Osteoblast (primary cell): ENCODE data around the gene ZNF503. TPM values are rescaled to one million over a fixed set of nuclear protein-coding genes. Genes with fewer than 3 reads are reported as not detected.
"Not testable (repeated sequence)": the region's sequence is repeated elsewhere in the genome, so short reads cannot be mapped to it uniquely, and the experiment has no call there.

Experiments
- DNase-seq: peaks from one replicate; pipeline ENCODE4 v3.0.0; 2011; ENCODE audit warnings: low spot score, mixed read lengths; ENCODE audit not compliant: insufficient read length; ENCODE audit errors: missing footprints
- H2AFZ ChIP-seq: 2 replicates; pipeline ENCODE4 v1.6.0; 2011; ENCODE audit warnings: mild to moderate bottlenecking, low read length
- H3K27ac ChIP-seq: 2 replicates; pipeline ENCODE4 v1.5.1; 2011; ENCODE audit warnings: mild to moderate bottlenecking, low read depth, low read length, moderate library complexity
- H3K27me3 ChIP-seq: 2 replicates; pipeline ENCODE4 v1.6.0; 2012; ENCODE audit warnings: mild to moderate bottlenecking, control low read depth, inconsistent platforms, low read length, moderate library complexity; ENCODE audit not compliant: insufficient read depth
- H3K36me3 ChIP-seq: 2 replicates; pipeline ENCODE4 v1.5.1; 2011; ENCODE audit warnings: mild to moderate bottlenecking, low read length, control low read depth, moderate library complexity; ENCODE audit not compliant: insufficient read depth
- H3K4me1 ChIP-seq: 2 replicates; pipeline ENCODE4 v1.5.1; 2011; ENCODE audit warnings: mild to moderate bottlenecking, low read length, control low read depth, moderate library complexity; ENCODE audit not compliant: insufficient read depth
- H3K4me2 ChIP-seq: 2 replicates; pipeline ENCODE4 v1.6.0; 2011; ENCODE audit warnings: mild to moderate bottlenecking, low read length; ENCODE audit not compliant: insufficient read depth
- H3K4me3 ChIP-seq: fragments of 200-600 bp; sonication (generic); 3 replicates; pipeline ENCODE4 v1.5.1; 2012; ENCODE audit warnings: mild to moderate bottlenecking, low read length, inconsistent platforms; ENCODE audit not compliant: insufficient read depth
- H3K79me2 ChIP-seq: 2 replicates; pipeline ENCODE4 v1.6.0; 2012; ENCODE audit warnings: mild to moderate bottlenecking, low read length, control low read depth, inconsistent platforms; ENCODE audit not compliant: insufficient read depth
- H3K9me3 ChIP-seq: 2 replicates; pipeline ENCODE4 v1.5.1; 2011; ENCODE audit warnings: low read depth, low read length, control low read depth
- H4K20me1 ChIP-seq: 2 replicates; pipeline ENCODE4 v1.6.0; 2012; ENCODE audit warnings: mild to moderate bottlenecking, low read length, control low read depth; ENCODE audit not compliant: insufficient read depth
- CTCF ChIP-seq: IDR thresholded peaks from 2 replicates; pipeline ENCODE4 v1.5.1; 2011; ENCODE audit warnings: mild to moderate bottlenecking, low read depth, low read length, moderate library complexity; ENCODE audit errors: extremely low read depth
- total RNA-seq: library from RNA; depleted of rRNA; stranded (reverse); fragments of >200 nt; gene quantifications from 2 replicates; pipeline ENCODE4 v1.2.3, GENCODE V29; 2012

Gene ZNF503
- total RNA-seq, 1 donor, result 18.5 TPM

DNA sequence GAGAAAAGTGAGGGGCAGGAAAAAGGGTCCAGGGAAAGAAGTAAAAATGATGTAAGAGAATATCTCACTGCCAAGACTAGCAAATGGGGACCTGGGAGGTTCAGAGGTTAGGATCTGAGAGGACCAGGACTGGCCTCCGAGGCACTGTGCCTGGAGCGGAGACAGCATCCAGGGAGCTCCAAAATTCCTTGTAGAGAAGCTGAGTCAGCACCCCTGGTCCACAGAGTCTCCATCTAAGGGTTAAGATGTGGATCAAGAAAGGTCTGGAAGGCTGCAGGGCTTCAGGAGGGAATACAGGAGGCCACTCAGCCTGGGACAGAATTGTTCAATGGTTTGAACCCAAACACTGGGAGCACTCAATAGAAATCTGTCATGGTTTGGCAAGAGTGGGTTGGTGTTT is 30.6 kb downstream of the ZNF503 start:
- Histone ChIP-seq H2AFZ (no peak overlapping the region), H3K36me3 (no peaks in the 10 kb centered on the region), H3K27me3 (peaks cover 6% of the 10 kb centered on the region), H3K4me3 (no peak overlapping the region), H3K79me2 (no peaks in the 10 kb centered on the region), H4K20me1 (no peaks in the 10 kb centered on the region), H3K27ac (no peak overlapping the region), H3K9me3 (no peaks in the 10 kb centered on the region), H3K4me1 (no peaks in the 10 kb centered on the region), H3K4me2 (no peak overlapping the region)
- no peak for DNase-seq
- no peak for TF ChIP-seq CTCF

DNA sequence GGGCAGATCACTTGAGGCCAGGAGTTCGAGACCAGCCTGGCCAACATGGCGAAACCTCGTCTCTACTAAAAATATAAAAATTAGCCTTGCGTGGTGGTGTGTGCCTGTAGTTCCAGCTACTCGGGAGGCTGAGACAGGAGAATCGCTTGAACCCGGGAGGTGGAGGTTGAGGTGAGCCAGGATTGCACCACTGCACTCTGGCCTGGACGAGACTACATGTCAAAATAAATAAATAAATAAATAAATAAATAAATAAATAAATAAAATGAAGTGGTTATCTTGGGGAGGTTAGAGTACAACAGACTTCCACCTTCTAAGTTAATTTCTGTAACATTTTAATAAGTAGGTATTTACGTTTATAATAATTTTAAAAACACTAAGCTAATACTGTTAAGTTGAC is 31.7 kb downstream of the ZNF503 start:
- not testable (repeated sequence) for H3K27me3 ChIP-seq, H4K20me1 ChIP-seq, DNase-seq

GRCh38 chr10:75367901-75368300 is 33.7 kb downstream of the ZNF503 start:
- H2AFZ ChIP-seq, result no peak overlapping the region
- no peaks in the 10 kb centered on the region for H3K36me3 ChIP-seq
- H3K27ac ChIP-seq, result no peak overlapping the region
- no peaks in the 10 kb centered on the region for H3K79me2 ChIP-seq
- no peak for TF ChIP-seq CTCF
- H3K4me3 ChIP-seq, result no peak overlapping the region
- H3K27me3 ChIP-seq, result peaks cover 6% of the 10 kb centered on the region
- no peak for DNase-seq
- H3K4me2 ChIP-seq, result no peak overlapping the region
- H4K20me1 ChIP-seq, result no peaks in the 10 kb centered on the region
- H3K4me1 ChIP-seq, result no peaks in the 10 kb centered on the region
- H3K9me3 ChIP-seq, result no peaks in the 10 kb centered on the region

More for the DNA sequence above, 31.7 kb downstream of the ZNF503 start:
- H3K4me3 ChIP-seq, H3K27ac ChIP-seq, H3K9me3 ChIP-seq, H2AFZ ChIP-seq, H3K36me3 ChIP-seq, H3K4me1 ChIP-seq, H3K79me2 ChIP-seq, H3K4me2 ChIP-seq: not testable (repeated sequence)

- Histone ChIP-seq H3K4me1 (no peaks in the 10 kb centered on the region), H4K20me1 (no peaks in the 10 kb centered on the region), H3K27ac (no peak overlapping the region), H3K79me2 (no peaks in the 10 kb centered on the region), H3K27me3 (peaks cover 6% of the 10 kb centered on the region), H3K36me3 (no peaks in the 10 kb centered on the region), H3K4me3 (no peak overlapping the region), H3K9me3 (no peaks in the 10 kb centered on the region), H3K4me2 (no peak overlapping the region), H2AFZ (no peak overlapping the region)
- DNase-seq, result no peak
- no peak for TF ChIP-seq CTCF
Observed at GRCh38 chr10:75367021-75367487, 34.5 kb downstream of the ZNF503 start.
